ENCODE measurements around the gene GPS1.

Gene GPS1

DNA sequence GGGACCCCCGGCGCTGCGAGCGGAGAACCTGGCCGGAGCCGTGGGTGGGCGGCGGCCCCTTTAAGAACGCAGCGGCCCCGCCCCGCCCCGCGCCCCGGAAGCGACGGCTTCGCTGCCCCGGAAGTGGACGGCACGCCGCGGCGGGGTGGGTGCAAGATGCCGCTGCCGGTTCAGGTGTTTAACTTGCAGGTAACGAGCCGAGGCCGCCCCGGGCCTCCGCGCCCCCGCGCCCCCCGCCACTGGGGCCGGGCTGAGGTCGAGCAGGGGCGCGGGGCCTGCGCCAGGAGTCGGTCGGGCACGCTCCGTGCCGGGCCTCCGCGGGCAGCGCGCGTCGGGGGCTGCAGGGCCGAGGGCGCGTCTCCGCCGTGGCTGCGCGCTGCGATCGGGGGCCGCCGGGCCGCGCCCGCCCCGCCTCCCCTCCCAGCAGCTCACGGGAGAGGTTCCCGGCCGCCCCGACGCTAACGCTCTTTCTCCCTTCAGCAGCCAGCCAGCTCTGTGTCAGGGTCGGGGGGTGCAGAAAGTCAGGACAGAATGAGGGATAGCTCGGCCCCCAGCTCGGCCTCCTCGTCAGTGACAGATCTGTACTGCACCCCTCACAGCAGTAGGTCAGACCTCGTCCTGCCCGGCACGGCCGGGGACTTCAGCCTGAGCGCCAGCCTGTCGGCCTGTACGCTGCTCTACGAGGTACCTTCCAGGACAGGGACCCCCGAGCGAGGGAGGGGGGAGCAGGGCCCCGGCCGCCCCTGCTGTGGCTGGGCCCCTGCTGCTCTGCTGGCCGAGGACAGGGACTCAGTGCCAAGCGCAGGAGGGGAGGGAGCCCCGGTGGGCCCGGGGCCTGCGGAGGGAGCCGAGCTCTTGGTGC is at the start of gene GPS1, which contains the start of gene RFNG:
TSS of gene GPS1 (plus strand) at position 123 of the 862 bp plus-strand sequence. CDS start at position 157, 34 bp downstream.
TSS of gene RFNG (minus strand) at position 36 of the 862 bp plus-strand sequence. CDS start 45 bp downstream, outside the sequence.
- DNase-seq (ENCODE audit: low read depth in 2 of 2, low spot score in 1 of 2): peak; percentile 60 to 61

DNA sequence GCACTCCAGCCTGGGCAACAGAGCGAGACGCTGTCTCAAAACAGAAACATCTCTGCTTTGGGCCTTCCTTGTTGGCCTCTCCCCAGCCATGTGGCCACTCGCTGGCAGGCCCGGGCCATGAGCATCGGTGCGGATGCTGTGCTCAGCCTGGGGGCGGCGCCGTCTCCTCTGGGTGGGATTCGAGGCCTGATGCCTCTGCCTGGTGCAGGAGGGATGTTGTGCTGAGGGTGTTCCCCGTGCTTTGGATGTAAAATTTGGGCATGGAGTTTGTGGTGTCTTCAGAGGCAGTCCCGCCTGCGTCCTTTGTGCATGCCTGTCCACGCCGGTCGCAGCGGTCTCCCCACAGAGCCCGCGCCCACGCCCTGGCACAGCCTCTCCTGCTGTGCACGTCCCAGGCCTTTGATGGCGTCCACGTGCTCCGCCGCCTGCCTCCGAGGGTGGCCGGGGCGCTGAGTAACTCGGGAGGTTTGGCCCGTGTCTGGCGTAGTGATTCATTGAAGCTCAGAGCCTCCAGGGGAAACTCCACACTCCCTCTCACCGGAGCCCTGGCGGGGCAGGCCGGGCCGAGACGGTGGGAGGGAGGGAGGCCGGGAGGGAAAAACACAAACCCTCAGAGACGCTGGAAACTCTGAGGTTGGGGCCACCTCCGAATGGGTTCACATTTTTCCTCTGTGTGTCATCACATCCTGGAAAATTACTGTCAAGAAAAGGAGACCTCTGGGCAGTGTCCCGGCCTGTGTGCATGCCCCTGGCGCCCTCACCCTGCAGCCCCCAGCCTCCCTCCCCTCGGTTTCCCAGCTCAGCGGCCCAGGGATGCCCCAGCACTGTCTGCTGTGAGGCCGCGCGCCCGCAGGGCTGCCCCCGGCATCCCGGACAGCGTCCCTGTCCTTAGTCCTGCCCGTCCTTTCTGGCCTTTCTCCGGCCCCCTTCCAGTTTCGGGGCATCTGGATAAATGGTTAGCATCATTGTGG is 48.0 kb upstream of the GPS1 start:
- DNase-seq (ENCODE audit: low read depth in 2 of 2, low spot score in 1 of 2): no peak

DNA sequence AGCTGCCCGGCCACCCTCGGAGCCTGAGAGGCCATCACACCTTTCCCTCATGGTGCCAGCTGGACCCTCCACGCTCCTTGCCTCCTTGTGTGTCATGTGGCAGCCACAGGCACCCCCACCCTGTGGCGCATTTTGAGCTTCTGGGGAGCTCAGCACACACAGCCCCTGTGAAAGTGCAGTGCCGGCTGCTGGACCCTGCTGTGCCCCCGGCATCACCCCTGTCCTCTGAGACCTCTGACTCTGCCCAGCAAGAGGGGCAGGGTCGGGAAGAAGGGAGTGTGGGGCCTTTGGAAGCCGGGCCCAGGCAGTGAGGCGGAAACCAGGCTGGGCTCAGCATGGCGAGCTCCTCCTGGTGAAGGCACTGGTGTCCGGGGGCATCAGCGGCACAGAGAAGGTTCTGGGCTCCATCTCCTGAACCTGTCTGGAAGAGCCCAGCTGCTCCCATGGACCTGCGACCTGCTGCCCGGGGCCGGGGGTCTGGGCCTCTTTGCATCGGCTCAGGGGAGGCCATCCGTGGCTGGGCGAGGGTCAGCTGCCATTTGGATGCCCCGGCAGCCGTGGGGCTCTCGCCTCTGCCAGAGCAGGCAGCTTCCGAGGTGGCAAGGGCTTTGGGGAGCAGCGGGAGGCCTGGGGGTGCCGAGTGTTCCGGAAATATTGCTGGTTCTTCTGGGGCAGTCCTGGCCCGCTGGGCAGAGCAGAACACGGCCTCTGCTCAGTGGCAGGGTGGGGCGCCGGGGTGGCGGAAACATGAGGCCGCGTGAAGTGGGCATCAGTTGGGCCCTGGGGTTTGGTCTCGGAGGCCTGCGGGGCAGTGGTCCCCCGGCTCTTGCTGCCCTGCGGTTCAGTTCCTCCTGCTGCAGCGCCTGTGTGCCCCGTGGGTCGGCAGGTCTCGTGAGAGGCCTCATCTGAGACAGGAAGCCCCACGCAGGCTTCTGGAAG is 46.9 kb upstream of the GPS1 start:
- no peak for DNase-seq (ENCODE audit: low read depth in 2 of 2, low spot score in 1 of 2)

DNA sequence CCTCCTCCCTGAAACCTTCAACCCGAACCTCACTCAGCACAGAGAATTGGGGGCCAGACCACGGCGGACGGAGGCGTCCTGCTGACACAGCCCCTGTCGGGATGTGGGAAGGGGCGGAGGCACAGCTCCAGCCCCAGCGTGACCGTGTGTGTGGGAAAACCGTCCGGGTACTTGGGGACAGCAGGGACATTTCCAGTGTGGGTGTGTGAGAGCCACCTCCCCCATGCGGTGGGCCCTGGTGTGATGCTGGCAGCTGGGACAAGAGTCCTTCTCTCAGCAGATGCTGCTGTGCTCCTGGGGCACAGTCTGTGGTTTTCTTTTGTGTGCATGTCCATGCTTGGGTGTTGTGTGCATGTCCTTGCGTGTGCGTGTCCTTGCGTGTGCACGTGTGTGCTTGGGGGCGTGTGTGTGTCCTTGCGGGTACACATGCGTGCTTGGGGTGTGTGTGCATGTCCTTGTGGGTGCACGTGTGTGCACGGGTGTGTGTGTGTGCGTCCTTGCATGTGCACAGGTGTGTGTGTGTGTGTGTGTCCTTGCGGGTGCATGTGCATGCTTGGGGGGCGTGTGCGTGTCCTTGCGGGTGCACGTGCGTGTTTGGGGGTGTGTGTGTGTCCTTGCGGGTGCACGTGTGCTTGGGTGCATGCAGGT is 45.9 kb upstream of the GPS1 start:
- DNase-seq (ENCODE audit: low read depth in 2 of 2, low spot score in 1 of 2): no peak

DNA sequence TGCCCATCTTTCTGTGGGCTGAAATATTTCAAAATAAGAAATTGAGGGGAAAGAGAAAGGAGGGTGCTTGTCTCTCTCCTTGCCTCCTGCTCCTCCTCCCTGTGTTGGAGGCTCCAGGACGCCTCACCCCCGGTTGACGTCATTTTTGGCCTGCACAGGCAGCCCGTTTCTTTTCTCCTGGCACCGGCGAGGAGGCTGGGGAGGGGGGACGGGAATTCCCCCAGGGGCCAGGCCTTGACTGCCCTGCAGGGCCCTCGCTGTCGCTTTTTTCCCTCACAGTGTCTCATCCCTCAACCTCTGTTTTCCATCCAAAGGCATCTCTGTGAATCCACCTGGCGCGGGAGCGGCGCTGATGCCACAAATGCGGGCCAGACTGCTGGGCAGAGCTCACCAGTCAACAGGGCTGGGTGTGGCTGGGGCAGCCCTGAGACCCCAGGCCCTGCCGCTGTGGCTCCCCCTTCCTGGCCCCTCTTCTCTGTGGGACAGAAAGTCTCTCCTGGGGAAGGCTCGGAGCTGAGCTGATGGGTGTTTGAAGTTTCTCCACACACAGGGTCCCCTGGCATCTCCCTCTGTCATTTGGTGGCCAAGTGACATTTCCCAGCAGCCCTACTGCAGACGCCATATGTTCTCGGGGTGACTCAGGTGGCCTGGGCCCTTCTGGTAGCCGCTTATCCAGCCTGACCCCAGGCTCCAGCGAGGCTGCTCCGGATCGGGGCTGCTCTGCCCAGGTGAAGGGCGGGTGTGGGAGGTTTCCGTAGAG is 45.0 kb upstream of the GPS1 start:
- no peak for DNase-seq (ENCODE audit: low read depth in 2 of 2, low spot score in 1 of 2)

DNA sequence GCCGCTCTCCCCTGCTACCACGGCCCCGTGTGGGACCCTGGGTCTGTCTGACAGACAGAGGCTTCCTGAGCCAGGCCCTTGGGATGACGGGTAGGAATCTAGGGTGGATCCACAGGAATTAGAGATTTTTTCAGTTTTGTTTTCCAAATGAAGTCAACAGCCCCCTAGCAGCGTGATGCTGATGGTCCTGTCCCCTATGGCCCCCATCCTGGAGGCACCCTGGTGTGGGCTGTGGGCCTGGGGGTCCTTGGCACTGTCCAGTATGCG is 44.5 kb upstream of the GPS1 start:
- no peak for DNase-seq (ENCODE audit: low read depth in 2 of 2, low spot score in 1 of 2)

DNA sequence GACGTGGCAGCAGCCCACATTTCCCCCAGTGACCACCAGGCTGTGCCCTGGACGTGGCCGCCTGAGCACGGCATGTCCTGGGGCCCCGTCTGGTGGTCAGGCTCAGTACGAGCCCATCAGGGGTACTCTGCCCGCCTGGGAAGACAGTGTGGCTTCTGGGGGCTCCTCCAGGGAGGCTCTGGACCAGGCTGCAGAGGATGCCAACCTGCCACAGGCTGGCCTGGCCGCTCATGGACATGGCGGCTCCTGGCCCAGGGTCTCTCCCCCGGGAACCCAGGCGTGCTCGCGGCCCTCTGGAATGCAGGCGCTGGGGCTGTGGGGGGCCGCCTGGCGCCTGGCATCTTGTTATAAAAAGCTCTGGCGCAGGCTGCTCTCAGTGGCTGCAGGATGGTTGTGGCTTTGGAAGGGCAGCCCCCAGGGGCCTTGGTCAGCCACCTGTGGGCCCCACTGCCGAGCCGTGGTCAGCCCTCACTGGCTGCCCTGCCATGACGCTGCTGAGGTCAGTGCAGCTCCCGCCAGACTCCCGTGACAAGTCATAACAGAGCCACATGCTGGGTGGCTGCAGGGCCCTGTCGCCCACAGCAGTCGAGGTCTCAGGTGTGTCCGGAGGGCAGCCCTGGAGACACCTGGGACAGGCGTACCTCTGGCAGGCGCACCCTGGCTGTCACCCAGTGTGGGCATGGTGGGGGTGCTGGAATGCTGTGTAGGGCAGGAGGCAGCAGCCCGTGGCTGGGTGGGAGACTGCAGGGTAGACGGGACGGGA is 44.0 kb upstream of the GPS1 start:
- DNase-seq (ENCODE audit: low read depth in 2 of 2, low spot score in 1 of 2): no peak

DNA sequence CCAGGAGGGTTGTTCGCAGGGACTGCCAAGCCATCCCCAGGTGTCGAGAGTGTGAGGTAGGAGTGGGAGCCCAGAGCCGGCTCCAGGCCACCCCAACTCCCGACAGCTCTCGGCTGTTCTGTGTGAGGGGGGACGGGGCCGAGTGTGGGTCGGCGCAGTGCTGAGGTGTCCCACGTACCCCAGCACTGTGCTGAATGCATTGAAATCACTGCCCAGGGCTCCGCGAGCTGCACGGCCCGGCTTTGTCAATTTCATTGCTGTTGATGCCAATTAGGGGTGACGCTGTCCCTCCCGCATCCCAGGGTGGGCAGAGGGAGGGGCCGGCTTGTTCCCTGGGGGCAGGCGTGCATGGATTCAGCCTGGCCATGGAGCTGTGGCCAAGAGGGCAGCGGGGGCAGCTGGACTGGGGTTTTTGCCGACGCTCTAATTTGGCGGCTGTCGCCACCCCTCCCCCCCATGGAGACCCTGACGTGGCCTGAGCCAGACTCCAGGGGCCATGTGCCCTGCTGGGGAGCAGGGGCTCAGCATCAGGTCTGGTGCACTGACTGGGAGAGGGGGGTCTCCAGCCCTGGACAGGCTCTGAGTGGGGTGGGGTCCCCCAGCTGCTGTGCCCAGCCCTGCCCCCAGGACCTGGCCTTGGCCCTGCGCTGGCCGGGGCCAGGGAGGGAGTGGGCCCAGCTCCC is 43.3 kb upstream of the GPS1 start:
- no peak for DNase-seq (ENCODE audit: low read depth in 2 of 2, low spot score in 1 of 2)

DNA sequence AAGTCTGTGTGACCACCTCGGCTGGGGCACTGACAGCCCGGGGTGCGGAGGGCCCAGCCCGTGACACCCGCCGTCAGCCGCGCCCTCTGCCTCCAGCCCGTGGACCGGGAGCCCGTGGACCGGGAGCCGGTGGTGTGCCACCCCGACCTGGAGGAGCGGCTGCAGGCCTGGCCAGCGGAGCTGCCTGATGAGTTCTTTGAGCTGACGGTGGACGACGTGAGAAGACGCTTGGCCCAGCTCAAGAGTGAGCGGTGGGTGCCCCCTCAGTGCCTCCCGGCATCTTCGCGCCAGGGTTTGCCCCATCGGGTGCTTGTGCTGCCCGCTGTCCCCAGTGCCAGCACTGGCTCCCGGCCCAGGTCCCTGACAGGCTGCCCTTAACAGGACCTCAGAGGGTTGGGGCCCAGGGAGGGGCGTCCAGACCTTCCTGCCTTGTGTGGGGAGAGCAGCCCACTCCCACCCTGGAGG is 42.7 kb upstream of the GPS1 start:
- no peak for DNase-seq (ENCODE audit: low read depth in 2 of 2, low spot score in 1 of 2)

DNA sequence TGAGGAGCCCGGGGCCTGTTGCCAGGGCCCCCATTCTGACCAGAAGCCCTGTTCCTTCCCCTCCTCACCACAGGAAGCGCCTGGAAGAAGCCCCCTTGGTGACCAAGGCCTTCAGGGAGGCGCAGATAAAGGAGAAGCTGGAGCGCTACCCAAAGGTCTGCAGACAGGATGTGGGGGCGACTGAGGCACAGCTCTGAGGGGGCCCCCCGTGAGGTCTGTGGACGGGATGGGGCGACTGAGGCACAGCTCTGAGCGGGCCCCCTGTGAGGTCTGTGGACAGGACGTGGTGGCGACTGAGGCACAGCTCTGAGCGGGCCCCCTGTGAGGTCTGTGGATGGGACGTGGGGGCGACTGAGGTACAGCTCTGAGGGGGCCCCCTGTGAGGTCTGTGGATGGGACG is 42.3 kb upstream of the GPS1 start:
- DNase-seq (ENCODE audit: low read depth in 2 of 2, low spot score in 1 of 2): no peak

DNA sequence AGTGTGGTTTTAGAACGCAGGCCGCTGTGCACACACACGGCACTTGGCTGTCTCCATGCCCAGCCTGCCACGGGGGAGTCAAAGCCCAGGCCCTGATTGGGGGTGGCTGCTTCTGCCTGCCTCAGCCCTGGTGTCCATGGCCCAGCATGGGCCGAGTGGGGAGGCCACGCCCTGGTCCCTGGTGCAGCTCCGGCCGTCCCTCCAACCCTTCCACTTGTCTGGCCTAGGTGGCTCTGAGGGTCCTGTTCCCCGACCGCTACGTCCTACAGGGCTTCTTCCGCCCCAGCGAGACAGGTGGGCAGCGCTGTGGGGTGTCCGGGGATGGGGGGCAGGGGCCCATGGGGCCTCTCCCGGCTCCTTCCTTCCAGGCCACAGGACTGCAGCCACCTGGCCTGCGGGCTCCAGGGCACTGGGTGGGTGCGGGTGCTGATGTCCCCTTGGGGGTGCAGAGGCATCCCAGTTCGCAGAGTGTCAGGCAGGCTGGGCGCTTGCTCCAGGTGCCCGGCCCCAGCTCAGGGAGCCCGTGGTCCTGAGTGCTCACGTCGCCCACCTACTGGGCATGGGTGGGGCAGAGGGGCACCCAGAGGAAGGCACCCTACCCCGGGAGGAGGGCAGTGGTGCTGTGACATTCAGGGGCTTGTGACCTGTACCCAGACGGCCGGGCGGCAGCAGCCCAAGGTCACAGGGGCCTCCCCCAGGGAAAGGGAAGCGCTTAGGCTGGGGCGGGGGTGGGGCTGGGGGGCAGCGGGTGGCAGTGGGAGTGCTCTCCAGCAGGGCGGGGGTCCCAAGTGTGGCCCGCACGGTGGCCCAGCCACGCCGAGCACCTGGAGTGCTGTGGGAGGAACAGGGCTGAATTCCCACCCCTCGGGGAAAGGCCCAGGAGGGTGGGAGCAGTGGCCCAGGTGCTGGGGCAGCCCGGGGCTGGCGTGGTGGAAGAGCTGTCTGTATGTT is 40.8 kb upstream of the GPS1 start:
- DNase-seq (ENCODE audit: low read depth in 2 of 2, low spot score in 1 of 2): no peak

DNA sequence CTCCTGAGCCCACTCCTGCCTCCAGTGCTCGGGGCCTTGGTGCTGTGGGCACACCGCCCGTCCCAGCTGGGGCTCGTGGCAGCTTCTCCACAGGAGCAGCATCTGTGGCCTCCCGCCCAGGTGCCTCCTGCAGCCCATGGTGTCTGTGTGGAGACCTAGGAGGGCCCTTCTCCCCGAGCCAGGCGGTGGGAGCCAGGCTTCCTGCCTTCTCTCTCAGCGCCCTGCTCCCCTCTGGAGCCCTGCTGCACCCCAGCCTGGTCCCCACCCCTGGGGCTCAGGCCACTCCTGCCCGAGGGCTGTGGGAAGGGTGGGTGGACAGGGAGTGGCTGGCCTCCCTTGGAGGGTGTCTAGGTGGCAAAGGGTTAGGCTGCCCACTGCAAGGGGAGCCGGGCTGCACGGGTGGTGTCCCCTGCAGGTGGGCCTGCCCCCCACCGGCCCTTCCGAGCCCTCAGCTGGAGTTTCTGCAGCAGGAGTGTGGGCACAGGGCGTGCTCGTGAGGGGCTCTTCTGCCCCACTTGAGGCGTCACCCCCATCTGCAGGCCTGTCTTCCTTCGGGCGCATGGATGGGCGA is 40.0 kb upstream of the GPS1 start:
- DNase-seq (ENCODE audit: low read depth in 2 of 2, low spot score in 1 of 2): no peak

DNA sequence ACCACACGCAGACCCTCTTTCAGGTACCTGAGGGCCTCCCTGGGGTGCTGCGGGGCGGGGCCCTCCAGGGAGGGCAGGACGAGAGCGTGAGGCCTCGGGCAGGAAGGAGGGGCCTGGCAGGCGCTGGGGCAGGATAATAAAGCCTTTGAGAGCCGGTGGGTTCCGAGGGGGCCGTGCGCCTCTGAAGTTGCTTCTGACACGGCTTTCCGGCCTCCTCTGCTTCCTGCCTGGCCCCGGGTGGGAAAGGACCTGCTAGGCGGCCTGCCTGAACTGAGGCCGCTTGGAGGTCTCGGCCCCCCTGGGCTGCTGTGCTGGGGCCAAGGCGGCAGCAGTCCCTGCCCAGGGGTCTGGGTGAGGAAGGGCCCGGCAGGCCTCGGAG is 39.4 kb upstream of the GPS1 start:
- no peak for DNase-seq (ENCODE audit: low read depth in 2 of 2, low spot score in 1 of 2)

DNA sequence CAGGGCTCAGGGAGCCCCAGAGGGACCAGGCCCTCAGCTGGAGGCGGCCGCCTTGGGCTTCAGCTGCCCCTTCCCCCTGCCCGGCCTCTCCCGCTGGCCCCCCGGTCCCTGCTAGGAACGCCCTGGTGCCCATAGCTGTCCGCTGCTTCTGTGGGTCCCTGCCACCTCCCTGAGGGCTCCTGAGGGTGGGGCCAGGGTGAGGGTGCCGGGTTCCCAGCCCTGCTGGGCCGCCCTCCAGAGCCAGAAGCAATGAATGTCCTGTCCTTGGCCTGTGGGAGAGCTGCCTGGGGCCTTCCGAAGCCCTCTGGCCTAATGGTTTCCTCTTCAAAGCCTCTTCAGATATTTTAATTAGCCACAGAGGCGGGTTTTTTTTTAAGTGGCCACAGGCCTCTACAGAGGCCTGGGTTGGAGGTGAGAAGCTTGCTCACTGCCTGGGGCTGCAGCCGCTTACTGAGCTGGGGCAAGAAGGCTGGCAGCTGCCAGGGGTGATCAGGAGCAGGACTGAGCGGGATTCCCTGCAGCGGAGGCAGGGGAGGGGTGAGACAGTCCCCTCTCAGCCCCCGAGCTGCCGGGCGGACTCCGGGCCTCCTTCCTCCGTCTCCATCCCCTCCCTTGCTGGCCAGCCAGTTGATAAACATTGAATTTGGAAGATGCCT is 38.9 kb upstream of the GPS1 start:
- no peak for DNase-seq (ENCODE audit: low read depth in 2 of 2, low spot score in 1 of 2)

DNA sequence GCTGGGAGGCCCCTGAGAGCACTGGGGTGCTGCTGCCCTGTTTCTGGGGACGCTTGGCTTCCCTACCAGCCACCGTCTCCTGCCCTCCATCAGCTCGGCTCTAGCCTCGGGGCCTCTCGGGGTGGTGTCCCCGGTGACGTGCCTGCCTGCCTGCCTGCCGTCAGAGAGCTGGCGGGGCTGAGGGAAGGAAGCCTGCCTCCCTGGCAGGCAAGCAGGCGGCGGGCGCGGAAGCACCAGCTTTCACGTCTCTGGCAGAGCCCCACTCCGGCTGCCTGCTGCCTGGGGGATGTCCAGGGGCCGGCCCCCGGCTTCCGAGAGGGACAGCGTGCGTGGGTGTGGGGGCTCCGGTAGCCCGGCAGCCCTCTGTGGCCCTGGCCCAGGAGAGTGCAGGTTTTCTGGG is 38.4 kb upstream of the GPS1 start:
- no peak for DNase-seq (ENCODE audit: low read depth in 2 of 2, low spot score in 1 of 2)

DNA sequence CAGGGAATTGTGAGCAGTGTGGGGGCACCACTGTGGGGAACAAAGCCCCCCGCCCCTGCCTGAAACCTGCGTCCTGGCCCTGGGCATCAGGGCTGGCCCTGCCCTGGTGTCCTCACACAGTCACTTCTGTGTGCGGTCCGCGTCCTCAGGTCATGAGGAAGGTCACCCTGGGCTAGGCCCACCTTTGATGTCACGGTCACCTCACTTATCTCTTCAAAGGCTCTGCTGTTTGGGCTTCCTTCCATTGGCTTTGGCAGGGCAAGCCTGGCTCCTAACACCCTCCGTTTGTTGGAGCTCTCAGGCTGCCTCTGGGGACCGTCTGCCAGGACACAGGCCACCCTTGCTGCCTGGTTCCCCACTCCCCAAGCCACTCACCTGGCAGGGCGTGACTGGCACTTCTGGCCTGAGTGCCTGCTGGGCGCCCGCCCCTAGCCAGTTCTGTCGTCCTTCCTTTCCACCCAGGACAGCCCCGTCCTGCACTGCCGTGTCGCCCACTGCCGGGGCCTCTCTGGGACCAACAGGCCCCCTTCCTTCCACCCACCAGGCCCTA is 37.9 kb upstream of the GPS1 start:
- DNase-seq (ENCODE audit: low read depth in 2 of 2, low spot score in 1 of 2): no peak

Data from stimulated activated CD8-positive, alpha-beta memory T cell treated with anti-CD3 and anti-CD28 coated beads, Interleukin-4, amount 100 ng/mL, for 4 hours (primary cell).